ENCODE data around the gene GMPPB.

GMPPB gene

GRCh38 chr3:49713336-49714105 lies 10.2 kb downstream of the GMPPB start:
- H3K4me3 ChIP-seq (ENCODE audit: low read depth, low read length), result no peak overlapping the region
- TF ChIP-seq, protein P1, sequence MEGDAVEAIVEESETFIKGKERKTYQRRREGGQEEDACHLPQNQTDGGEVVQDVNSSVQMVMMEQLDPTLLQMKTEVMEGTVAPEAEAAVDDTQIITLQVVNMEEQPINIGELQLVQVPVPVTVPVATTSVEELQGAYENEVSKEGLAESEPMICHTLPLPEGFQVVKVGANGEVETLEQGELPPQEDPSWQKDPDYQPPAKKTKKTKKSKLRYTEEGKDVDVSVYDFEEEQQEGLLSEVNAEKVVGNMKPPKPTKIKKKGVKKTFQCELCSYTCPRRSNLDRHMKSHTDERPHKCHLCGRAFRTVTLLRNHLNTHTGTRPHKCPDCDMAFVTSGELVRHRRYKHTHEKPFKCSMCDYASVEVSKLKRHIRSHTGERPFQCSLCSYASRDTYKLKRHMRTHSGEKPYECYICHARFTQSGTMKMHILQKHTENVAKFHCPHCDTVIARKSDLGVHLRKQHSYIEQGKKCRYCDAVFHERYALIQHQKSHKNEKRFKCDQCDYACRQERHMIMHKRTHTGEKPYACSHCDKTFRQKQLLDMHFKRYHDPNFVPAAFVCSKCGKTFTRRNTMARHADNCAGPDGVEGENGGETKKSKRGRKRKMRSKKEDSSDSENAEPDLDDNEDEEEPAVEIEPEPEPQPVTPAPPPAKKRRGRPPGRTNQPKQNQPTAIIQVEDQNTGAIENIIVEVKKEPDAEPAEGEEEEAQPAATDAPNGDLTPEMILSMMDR (IDR thresholded peaks at IDR 0.05; ENCODE audit: control insufficient read depth, extremely low read depth, insufficient read depth), result no peak
- DNase-seq (ENCODE audit: low read depth), result no peak

DNA sequence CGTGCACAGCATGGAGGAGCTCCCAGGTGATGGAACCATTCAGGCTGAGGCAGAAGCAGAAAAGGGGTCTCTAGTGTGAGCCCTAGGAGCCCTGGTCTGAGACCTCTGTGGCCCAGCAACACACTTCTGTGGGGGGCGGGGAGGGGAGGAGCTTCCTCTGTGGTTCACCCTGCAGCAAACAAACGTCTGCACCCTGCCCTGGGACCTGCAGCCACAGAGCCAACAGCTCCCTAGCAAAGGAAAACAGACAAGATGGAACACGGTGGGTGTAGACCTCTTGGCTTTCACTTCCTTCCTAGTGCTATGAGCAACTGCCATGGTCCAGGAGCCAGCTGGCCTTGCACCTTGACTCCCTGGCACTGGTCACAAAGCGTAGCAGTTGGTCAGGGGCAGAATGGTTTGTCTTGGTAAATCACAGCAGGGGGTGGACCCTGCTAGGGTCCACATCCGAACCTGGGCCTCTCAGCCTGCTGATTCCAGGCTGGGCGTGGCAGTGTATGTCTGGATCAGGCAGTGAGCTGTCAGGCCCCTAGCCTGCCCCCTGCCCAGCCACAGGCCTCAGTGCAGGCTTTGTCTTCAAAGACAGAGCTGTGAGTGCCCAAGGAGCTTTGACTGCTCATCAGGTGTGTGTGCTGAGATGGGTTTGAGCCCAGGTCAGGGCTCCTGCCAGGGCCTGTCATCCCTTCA lies 11.0 kb downstream of the GMPPB start:
- DNase-seq (ENCODE audit: low read depth), result no peak
- TF ChIP-seq, protein P1 (IDR thresholded peaks at IDR 0.05; ENCODE audit: control insufficient read depth, extremely low read depth, insufficient read depth), result no peak
- H3K4me3 ChIP-seq (ENCODE audit: low read depth, low read length), result no peak overlapping the region

GRCh38 chr3:49712166-49712565 lies 11.6 kb downstream of the GMPPB start:
- DNase-seq (ENCODE audit: low read depth), result no peak
- H3K4me3 ChIP-seq (ENCODE audit: low read depth, low read length), result no peak overlapping the region
- TF ChIP-seq, protein P1 (IDR thresholded peaks at IDR 0.05; ENCODE audit: control insufficient read depth, extremely low read depth, insufficient read depth), result no peak

DNA sequence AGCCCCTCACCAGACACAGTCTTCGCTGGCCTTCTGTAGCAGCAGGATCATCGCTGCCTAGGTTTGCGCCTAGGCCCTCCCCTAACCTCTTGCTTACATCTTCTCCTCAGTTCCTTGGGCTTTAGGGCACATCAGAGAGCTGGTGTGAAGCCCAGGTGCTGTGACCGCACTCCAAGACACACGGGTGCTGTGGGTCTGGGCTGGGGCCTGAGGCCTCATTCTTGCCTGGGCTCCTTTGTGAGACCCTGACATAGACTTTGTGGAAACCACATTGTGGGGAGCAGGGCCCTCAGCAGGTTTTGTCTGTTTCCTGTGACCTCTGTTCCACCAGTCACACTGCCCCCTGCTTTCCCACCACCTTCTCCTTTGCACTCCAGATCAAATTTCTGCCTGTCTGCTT lies 12.3 kb downstream of the GMPPB start:
- H3K4me3 ChIP-seq (ENCODE audit: low read depth, low read length), result no peak overlapping the region
- DNase-seq (ENCODE audit: low read depth), result no peak
- TF ChIP-seq, protein P1 (IDR thresholded peaks at IDR 0.05; ENCODE audit: control insufficient read depth, extremely low read depth, insufficient read depth), result no peak

DNA sequence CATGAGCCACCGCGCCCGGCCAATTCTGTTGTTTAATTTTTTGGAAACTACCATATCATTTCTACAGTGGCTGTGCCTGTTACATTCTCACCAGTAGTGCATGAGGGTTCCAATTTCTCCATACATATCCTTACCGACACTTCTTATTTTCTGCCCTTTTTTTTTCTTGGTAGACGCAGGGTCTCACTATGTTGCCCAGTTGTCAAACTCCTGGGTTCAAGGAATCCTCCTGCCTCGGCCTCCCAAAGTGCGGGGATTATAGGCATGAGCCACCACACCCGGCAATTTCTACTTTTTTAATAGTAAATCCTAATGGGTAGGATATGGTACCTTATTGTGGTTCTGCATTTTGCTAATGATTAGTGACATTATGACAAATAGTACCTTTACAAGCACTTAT lies 13.9 kb downstream of the GMPPB start:
- TF ChIP-seq, protein P1 (IDR thresholded peaks at IDR 0.05; ENCODE audit: control insufficient read depth, extremely low read depth, insufficient read depth), result no peak
- no peak overlapping the region for H3K4me3 ChIP-seq (ENCODE audit: low read depth, low read length)
- no peak for DNase-seq (ENCODE audit: low read depth)

- TF ChIP-seq, protein P1 (IDR thresholded peaks at IDR 0.05; ENCODE audit: control insufficient read depth, extremely low read depth, insufficient read depth), result no peak
- H3K4me3 ChIP-seq (ENCODE audit: low read depth, low read length), result no peak overlapping the region
- no peak for DNase-seq (ENCODE audit: low read depth)
These were observed 16.7 kb downstream of the GMPPB start for GRCh38 chr3:49707113-49707480.
